NB4 (cell line): ENCODE measurements around the gene ADARB2.

Experiments
- CTCF ChIP-seq: IDR thresholded peaks from one replicate; pipeline ENCODE4 v1.5.1; 2012; ENCODE audit warnings: low read depth, low read length
- MYC ChIP-seq: IDR thresholded peaks from 2 replicates; pipeline ENCODE4 v1.6.1; 2011; ENCODE audit warnings: low read depth, low read length
- POLR2A ChIP-seq: IDR thresholded peaks from 2 replicates; pipeline ENCODE4 v1.6.1; 2011; ENCODE audit warnings: mild to moderate bottlenecking; ENCODE audit not compliant: insufficient read length; ENCODE audit errors: extremely low read depth

DNA sequence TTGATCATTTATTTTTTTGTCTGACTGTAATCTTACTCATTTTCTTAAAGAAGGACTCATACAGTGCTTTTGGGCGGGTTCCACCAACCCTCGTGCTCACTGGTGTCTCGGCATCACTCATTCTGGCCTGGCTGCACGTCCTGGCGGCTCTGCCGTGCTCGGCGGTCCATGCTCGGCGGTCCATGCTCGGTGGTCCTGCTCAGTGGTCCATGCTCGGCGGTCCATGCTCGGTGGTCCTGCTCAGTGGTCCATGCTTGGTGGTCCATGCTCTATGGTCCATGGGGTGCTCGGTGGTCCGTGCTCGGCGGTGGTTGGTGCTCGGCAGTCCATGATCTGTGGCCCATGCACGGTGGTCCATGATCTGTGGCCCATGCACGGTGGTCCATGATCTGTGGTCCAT lies 608.7 kb downstream of the ADARB2 start:
- TF ChIP-seq CTCF (no peak), MYC (no peak), POLR2A (no peak)
